PC-9 (cell line): ENCODE results near the gene SLITRK2. TPM values are rescaled to one million over a fixed set of nuclear protein-coding genes. Genes with fewer than 3 reads are reported as not detected.

Experiments
- BruUV-seq: library from RNA; stranded (reverse); fragments of 400-500 nt; replicated peaks from 2 replicates; lab custom pipeline; 2021; lab: Mats Ljungman, UMichigan
- CTCF ChIA-PET: fragments of 300-600 bp; sonication (Branson Sonifier 250); formaldehyde crosslinking; loops from one replicate; lab custom pipeline; 2022; ENCODE audit warnings: antibody characterized with exemption; lab: Charles Lee
- POLR2A ChIA-PET: fragments of 300-600 bp; sonication (Branson Sonifier 250); formaldehyde crosslinking; loops from one replicate; lab custom pipeline; 2022; ENCODE audit warnings: antibody characterized with exemption; ENCODE audit not compliant: unreplicated experiment; lab: Charles Lee
- DNase-seq, 2 experiments: peaks; one replicate each; pipeline versions ENCODE4 v3.0.0 to v3.0.0-alpha.2; 2015 to 2022; ENCODE audit warnings: mixed read lengths in 1 of 2
- H2AFZ ChIP-seq: fragments of 200-600 bp; sonication (generic); 2 replicates; pipeline ENCODE4 v1.8.1; 2017; ENCODE audit warnings: antibody characterized with exemption
- H3F3A ChIP-seq: fragments of 200-600 bp; sonication (generic); 2 replicates; pipeline ENCODE4 v1.8.1; 2017; ENCODE audit warnings: antibody characterized with exemption, mild to moderate bottlenecking, low read depth; ENCODE audit not compliant: insufficient read depth
- H3K27ac ChIP-seq: fragments of 200-600 bp; sonication (generic); 2 replicates; pipeline ENCODE4 v1.6.1; 2016; ENCODE audit warnings: mixed run types
- H3K27me3 ChIP-seq: fragments of 200-600 bp; sonication (generic); 2 replicates; pipeline ENCODE4 v1.6.1; 2016; ENCODE audit warnings: low read depth, mixed run types; ENCODE audit not compliant: insufficient read depth
- H3K36me3 ChIP-seq: fragments of 200-600 bp; sonication (generic); 2 replicates; pipeline ENCODE4 v1.6.1; 2016; ENCODE audit warnings: low read depth, mixed run types
- H3K4me1 ChIP-seq: fragments of 200-600 bp; sonication (generic); replicated peaks from 2 replicates; pipeline ENCODE4 v1.6.1; 2016; ENCODE audit warnings: mixed run types; ENCODE audit not compliant: insufficient read depth
- H3K4me2 ChIP-seq: fragments of 200-600 bp; sonication (generic); 2 replicates; pipeline ENCODE4 v1.6.1; 2017; ENCODE audit warnings: mixed run types
- H3K4me3 ChIP-seq: fragments of 200-600 bp; sonication (generic); 2 replicates; pipeline ENCODE4 v1.6.1; 2016; ENCODE audit warnings: mixed run types
- H3K79me2 ChIP-seq: fragments of 200-600 bp; sonication (generic); 2 replicates; pipeline ENCODE4 v1.6.1; 2017; ENCODE audit warnings: low read depth, mixed run types
- H3K9me2 ChIP-seq: fragments of 200-600 bp; sonication (generic); 2 replicates; pipeline ENCODE4 v1.8.1; 2017; ENCODE audit warnings: mild to moderate bottlenecking; ENCODE audit not compliant: insufficient read depth
- H3K9me3 ChIP-seq: fragments of 200-600 bp; sonication (generic); 2 replicates; pipeline ENCODE4 v1.8.1; 2016; ENCODE audit warnings: low read depth; ENCODE audit not compliant: insufficient read depth
- H4K20me1 ChIP-seq: fragments of 200-600 bp; sonication (generic); 2 replicates; pipeline ENCODE4 v1.8.1; 2017; ENCODE audit not compliant: insufficient read depth
- CTCF ChIP-seq: fragments of 200-600 bp; sonication (generic); conservative IDR thresholded peaks from 2 replicates; pipeline ENCODE4 v1.6.1; 2017; ENCODE audit warnings: mixed run types, antibody characterized with exemption, mild to moderate bottlenecking, moderate library complexity
- EZH2 ChIP-seq: fragments of 200-600 bp; sonication (generic); IDR thresholded peaks from 2 replicates; pipeline ENCODE4 v1.8.0; 2017; ENCODE audit warnings: antibody characterized with exemption, low read depth
- intact Hi-C: fragments of 100-400 bp; cut with micrococcal nuclease; formaldehyde crosslinking; loops from one replicate; pipeline ENCODE4 v1.10.0; 2022; ENCODE audit not compliant: unreplicated experiment
- total RNA-seq: library from RNA; stranded (reverse); gene quantifications from 2 replicates; pipeline ENCODE4 v1.2.3, GENCODE V29; 2021

SLITRK2 gene
- total RNA-seq, 1 experiment from 2014 or later = not detected

GRCh38 chrX:145843146-145843904 is 25.7 kb downstream of the SLITRK2 start:
- H3K27ac ChIP-seq = no peak overlapping the region
- DNase-seq = no peak
- no peaks in the 10 kb centered on the region for H3K36me3 ChIP-seq
- H3K79me2 ChIP-seq = no peaks in the 10 kb centered on the region
- no peaks in the 10 kb centered on the region for H3K4me1 ChIP-seq
- no peaks in the 10 kb centered on the region for H3K9me3 ChIP-seq
- intact Hi-C loops = no loop called here
- BruUV-seq = no TSS peak
- ChIA-PET POLR2A (no interaction called here), CTCF (no interaction called here)
- no peak overlapping the region for H3K4me3 ChIP-seq
- no peak overlapping the region for H2AFZ ChIP-seq
- TF ChIP-seq EZH2 (no peak), CTCF (no peak)
- no peaks in the 10 kb centered on the region for H3F3A ChIP-seq
- no peaks in the 10 kb centered on the region for H4K20me1 ChIP-seq
- no peak overlapping the region for H3K4me2 ChIP-seq
- H3K27me3 ChIP-seq = no peaks in the 10 kb centered on the region
- no peaks in the 10 kb centered on the region for H3K9me2 ChIP-seq

- H4K20me1 ChIP-seq = no peaks in the 10 kb centered on the region
- intact Hi-C loops = no loop called here
- TF ChIP-seq EZH2 (no peak), CTCF (no peak)
- H3K27ac ChIP-seq = no peak overlapping the region
- no peaks in the 10 kb centered on the region for H3K9me2 ChIP-seq
- no peak overlapping the region for H3K4me2 ChIP-seq
- no peak overlapping the region for H3K4me3 ChIP-seq
- H3K79me2 ChIP-seq = no peaks in the 10 kb centered on the region
- H3K9me3 ChIP-seq = no peaks in the 10 kb centered on the region; the same call in 1 of the 2 replicates
- no TSS peak for BruUV-seq
- H3F3A ChIP-seq = no peaks in the 10 kb centered on the region
- no peak overlapping the region for H2AFZ ChIP-seq
- no peak for DNase-seq
- ChIA-PET POLR2A (no interaction called here), CTCF (no interaction called here)
- peaks cover 5% of the 10 kb centered on the region; the same call in 1 of the 2 replicates for H3K27me3 ChIP-seq
- H3K4me1 ChIP-seq = no peaks in the 10 kb centered on the region
- no peaks in the 10 kb centered on the region for H3K36me3 ChIP-seq
Observed at GRCh38 chrX:145844886-145845285, 27.3 kb downstream of the SLITRK2 start.

- Histone ChIP-seq H3K27ac (no peak overlapping the region), H3K27me3 (peaks cover 5% of the 10 kb centered on the region; the same call in 1 of the 2 replicates), H3K79me2 (no peaks in the 10 kb centered on the region), H3K9me2 (no peaks in the 10 kb centered on the region), H2AFZ (no peak overlapping the region), H3K4me1 (no peaks in the 10 kb centered on the region), H3K9me3 (no peaks in the 10 kb centered on the region; the same call in 1 of the 2 replicates), H4K20me1 (no peaks in the 10 kb centered on the region), H3K4me2 (no peak overlapping the region), H3K4me3 (no peak overlapping the region), H3F3A (no peaks in the 10 kb centered on the region), H3K36me3 (no peaks in the 10 kb centered on the region)
- BruUV-seq = no TSS peak
- CTCF ChIA-PET = no interaction called here
- no peak for DNase-seq
- intact Hi-C loops = no loop called here
- POLR2A ChIA-PET = no interaction called here
- TF ChIP-seq CTCF (no peak), EZH2 (no peak)
Observed at GRCh38 chrX:145848448-145848847, 30.8 kb downstream of the SLITRK2 start.
